Midbrain (tissue), 1 donor: Measurements from ENCODE around the gene CEP131.
"Not testable (repeated sequence)": the region's sequence is repeated elsewhere in the genome, so short reads cannot be mapped to it uniquely, and the experiment has no call there.

Experiments
- DNase-seq: peaks from one replicate; lab custom pipeline; 2025; lab: John Stamatoyannopoulos, UW

The CEP131 gene

DNA sequence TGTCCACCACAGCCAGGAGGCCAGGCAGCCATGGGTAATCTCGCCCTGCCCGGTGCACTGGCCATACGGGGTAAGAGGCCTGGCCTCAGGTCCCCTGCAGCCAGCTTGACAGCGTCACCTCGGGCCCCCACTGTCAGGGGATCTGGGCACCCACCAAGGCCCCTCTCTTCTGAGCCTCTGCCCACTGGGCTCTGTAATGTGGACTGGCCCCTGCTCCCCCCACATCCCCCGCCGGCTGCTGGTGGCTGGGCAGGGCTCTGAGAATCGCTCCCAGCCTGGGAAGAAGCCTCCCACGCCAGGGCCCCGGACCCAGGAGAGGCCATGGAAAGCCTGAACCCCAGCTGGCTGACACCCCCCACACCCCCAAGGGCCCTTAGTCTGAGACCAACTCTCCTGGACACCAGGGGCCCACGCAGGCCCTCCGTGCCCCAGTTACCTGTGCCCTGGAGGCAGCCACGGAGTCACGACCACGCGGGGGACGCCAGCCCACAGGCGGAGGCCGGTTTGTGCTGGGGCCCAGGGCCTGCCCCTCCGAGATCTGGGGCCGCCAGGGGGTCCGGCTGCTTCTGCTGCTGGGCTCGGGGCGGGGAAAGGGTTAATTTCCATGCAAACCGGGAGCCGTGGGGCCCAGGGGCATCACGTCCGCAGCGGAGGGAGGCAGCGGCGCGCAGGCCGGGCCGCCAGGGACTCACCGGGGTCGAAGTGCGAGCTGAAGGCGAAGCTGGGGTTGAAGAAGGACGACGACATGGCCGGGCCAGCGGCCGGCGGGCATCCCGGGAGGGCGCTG lies 57.3 kb downstream of the CEP131 start, which contains the start of gene PVALEF:
PVALEF (plus strand) TSS at position 262 of the 787 bp plus-strand sequence. CDS start 15,720 bp downstream, outside the sequence.
- DNase-seq, result peak; percentile 54

DNA sequence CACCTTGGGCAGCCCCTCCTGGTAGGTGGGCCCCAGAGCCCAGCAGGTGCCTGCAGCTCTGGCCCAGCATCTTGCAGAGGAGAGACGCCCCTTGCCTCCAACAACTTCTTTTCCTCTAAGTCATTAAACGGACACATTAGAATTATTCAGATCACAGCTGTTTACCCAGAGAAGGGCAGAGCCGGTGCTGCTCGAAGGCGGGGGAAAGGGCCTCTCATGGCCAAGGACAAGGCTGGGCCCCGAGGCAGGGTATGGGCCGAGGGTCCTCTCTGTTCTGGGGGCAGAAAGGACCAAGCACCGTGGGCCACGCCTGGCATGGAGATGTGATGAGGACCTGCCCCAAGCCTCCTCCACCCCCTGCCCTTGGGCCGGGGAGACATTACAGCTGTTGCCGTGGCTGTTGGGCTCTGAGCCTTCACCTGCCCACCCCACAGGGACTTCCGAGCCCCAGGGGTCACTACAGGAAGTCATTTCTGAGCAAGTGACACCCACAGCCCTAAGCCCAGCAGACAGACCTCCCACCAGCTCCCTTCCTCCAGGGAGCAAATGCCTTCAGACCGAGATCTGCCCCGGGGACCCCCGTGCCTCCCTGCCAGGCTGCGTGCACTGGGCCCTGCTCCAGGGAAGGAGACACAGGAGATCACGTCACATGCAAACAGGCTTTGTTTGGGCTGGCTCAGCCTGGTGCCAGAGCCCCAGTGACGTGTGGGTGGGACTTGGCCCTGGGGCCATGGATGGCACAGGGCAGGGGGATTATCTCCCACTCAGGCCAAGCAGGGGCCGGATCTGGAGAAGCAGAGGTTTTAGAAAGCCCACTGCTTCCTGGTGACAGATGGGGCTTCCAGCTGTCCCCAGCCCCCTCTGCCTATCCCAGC lies 58.2 kb downstream of the CEP131 start:
- DNase-seq, result peak; percentile 59

DNA sequence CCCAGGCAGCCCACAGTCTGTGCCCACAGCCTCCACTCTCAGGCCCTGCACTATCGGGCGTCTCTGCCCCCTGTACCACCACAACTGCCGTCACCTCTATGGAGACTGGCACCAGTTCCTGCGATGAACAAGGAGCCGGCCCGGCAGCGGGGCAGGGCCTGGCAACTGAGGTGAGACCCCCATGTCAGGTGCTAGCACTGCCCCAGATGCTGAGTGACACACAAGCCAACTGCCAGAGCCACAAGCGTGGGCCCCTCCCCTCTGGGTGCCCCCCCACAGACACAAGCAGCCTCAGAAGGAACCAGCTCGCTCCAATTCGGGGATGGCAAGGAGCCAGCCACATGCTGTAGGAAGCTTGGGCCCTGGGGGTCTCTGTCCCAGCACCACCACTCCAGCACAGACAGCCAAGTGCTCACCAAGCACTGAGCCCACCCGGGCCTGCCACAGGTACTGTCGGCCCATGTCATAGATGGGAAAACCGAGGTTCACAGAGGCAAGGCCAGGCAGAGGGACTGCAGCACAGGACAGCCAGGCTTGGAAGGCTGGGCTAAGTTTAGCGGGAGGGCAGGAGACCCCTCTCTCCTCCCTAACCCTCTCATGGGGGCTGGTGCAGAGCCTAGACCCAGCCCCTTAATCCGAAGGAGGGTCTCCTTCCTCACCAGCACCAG lies 58.9 kb downstream of the CEP131 start:
- no peak for DNase-seq

DNA sequence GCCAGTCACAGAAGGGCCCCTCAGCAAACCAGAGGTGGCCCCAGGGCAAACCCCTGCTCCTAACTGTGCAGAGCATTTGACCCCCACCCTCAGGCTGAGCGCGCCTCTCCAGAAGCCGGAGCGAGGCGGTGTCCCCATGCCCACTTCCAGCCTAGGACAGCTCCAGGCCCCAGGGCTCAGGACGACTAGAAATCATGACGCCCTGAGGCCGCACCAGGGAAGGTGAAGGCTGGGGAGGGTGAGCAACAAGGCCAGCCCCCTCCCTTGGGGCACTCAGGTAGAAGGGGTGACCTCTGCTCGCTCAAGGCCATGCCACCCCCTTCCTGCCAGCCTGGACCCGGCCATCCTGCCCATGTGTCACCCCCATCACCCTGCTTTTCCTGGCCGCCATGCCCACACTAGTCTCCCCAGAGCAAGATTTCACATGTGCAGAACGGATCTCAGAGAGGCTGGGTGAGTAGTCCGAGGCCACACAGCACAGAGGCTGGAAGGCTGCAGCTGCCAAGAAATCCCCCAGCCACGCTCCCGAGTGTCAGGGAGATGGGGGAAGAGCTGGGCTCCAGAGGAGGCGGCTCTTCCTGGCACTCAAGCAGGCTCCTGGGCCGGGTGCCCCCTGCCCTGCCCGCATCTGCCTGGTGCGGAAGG lies 59.6 kb downstream of the CEP131 start:
- DNase-seq, result no peak

DNA sequence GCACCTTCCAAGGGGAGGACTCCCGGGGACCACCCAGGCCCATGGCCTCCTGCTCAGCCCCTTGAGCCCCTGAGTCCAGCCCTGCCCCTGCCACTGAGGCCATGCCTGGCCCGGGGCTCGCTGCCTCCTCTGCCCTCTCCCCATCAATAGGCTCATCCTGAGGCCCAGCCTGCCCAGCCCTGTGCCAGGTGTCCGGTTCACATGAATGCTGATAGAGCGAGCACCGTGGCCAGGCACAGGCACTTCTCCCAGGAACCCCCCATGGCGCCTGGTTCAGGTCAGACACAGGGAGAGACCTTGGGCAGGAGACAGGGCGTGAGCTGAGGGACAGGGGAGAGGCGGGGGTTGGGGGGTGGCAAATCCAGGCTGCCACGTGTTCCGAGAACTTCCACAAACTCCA lies 60.3 kb downstream of the CEP131 start:
- no peak for DNase-seq

DNA sequence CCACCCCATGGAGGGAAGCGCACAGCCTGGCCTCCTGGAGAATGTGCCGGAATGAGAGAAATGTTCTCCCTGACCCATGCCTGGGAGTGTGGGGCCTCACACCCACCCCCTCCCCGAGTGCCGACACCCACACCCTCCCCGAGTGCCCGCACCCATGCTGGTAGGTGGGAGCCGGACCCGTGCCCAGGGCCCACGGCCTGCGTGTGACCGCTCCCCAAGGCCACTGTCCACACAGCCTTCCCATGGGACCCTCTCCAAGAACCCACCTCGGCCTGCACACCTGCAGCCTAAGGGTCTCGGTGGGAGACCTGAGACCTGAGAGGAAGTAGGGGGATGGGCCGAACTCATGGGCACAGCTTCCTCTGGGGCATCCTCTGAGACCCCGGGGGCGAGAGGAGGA lies 60.8 kb downstream of the CEP131 start:
- no peak for DNase-seq

DNA sequence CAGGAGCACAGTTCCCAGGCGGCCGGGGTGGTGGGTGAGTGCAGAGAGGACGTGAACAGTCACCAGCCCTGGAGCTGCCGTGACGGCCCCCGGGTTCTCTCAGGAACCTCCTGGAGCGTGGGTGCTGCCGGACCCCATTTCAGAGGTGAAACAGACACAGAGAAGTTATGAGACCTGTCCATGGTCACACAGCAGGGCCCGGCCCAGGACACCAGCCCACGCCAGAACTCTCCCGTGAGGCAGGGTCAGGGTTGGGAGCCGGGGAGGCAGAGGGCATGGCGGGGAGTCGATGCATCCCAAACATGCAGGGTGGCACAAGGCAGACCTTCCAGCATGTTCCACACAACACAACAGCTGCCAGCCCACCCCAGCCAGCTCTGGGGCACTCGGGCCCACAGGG lies 61.2 kb downstream of the CEP131 start:
- no peak for DNase-seq

DNA sequence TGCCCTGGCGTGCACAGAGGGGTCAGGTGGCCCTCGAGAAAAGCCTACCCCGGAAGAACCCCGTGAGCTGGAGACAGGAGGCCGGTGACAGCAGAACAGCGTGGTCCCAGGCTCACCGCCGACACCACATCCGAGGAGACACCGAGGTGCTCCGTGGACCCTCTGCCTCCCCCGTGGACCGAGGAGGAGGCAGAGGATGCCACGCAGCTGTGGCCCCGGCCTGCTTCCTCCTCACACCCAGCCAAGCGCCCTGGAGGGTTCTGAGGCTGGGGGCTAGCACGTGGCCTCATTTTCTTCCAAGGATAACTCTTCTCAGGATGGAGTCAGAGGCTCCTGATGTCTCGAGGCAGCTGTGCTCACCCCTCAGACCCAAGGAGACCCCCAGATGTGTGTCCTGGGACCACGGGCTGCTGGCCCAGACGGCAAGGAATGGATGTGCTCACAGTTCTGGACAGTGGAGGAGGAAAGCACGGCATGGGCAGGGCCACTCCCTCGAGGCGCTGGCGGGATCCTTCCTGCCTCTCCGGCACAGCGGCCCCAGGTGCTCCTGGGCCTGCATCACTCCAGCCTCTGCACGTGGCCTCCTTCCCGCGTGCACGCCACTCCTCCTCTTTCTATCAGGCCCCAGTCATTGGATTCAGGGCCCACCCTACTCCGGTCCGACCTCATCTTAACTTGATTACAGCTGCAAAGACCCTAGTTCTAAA lies 61.9 kb downstream of the CEP131 start:
- no peak for DNase-seq

DNA sequence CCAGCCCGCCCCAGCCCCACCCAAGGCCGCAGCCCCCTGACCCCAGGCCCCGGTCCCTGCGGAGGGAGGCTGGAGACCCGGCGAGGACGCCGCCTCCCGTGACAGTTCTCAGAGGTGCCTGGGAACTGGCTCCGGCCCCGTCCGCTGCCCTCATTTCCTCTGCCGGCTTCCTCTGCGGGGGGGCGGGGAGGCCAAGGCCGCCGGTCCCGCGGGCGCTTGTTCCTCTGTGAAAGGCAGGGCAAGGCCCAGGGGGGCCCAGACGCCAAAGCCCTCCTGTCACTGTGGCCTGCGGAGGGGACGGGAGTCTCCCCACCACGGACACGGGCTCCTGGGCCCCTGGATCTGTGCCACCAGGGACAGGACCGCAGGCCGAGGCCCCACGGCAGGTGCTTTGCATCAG lies 62.5 kb downstream of the CEP131 start:
- peak; percentile 27 for DNase-seq

DNA sequence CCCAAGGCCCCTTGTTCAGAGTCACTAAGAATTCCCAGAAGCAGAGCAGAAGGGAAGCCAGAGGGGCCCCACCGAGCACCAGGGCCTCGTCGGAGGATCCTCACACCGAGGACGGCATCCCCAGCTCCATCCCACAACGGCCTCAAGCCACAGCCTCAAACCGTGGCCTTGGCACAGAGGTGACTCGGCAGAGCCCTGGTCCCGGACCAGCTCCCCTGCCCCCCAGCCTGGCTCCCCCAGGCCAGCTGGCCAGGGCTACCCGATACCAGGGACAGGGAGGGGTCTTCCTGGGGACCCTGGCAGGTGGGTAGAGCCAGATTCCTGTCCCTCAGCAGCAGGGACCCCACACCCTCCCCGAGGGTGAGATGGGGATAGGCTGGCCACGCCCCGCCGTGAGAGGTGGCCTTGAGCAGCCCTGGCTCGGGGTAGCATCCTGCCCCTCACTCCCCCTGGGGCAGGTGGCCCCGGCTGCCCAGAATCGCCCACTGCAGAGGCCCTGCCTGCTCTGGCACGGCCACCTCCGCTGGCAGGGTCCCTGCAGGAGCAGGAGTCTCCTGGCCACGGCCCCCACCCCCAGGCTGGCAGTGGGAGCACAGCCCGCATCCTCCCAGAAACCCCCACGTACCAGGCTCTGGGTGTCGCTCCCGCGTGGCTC lies 63.0 kb downstream of the CEP131 start:
- DNase-seq, result no peak

DNA sequence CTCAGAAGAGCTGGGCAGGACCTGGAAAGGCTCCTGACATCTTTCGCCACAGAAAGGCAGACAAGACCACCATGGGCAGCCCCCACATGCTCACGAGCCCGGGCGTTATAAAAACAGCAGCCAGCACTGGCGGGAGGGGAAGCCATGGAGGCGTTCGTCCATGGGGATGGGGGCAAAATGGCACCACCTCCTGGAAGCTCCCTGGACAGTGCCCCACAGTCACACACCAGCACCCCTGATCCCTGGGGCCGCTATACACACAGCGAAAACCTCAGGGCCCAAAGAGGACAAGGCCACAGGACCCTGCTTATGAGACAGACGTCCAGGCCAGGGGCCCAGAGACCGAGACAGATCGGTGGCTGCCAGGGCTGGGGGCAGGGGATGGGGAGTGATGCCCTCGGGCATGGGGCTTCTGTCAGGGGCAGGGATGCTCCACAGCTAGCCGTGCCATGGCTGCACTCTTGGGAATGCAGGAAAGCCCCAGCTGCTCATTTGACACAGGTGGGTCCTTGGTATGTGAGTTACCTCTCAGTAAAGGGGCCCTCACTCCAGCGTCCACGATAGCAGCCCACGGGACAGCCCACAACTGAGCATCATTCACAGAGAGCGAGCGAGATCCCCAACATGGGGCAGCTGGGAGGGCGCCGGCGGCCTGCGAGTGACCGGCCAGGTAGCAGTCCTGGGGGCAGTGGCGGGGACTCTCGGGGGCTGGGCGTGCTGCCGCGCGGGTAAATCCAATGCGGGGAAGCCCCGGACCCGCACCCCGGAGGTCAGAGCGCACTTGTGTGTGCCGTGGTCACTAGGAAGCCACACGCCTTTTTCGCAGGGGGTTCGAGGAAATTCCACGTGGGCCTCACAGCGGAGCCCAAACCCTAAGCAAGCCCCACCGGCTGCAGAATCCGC lies 63.8 kb downstream of the CEP131 start:
- no peak for DNase-seq

DNA sequence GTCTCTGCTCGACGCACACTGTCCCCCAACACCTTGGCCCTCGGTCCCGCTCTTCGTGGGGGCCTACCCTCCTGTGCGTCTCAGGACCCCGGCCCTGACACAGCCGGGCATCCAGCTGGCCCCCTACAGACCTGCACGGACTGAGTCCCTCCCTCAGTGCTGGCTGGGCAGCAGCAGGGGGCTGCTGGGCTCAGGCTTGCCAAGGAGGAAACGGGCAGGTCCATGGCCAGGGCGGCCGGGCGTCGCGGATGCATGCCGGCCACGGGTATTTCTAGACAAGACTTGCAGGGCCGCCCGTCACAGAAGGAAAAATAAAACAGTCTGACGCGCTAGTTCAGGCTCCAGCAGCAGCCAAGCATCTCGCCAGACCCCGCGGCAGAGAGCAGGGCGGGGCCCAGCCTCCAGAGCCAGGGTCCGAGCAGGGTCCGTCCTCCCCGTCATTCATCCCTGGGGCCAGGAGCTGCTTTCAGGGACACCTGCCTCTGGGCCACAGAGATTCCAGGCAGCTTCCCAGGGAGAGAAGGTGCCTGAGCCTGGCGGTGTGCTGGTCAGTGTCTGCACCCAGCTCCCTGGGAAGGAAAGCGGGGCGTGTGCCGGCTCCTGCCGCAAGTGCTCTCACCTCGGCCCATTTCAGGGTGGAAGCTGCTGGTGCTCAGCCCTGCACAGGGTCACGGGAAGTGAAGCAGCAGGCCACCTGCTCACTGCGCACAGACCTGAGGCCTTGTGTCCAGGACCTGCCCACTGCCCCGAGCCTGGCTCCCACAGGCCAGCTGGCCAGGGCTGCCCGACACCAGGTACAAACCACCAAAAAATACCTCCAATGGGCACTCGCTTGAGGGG lies 64.7 kb downstream of the CEP131 start:
- no peak for DNase-seq

DNA sequence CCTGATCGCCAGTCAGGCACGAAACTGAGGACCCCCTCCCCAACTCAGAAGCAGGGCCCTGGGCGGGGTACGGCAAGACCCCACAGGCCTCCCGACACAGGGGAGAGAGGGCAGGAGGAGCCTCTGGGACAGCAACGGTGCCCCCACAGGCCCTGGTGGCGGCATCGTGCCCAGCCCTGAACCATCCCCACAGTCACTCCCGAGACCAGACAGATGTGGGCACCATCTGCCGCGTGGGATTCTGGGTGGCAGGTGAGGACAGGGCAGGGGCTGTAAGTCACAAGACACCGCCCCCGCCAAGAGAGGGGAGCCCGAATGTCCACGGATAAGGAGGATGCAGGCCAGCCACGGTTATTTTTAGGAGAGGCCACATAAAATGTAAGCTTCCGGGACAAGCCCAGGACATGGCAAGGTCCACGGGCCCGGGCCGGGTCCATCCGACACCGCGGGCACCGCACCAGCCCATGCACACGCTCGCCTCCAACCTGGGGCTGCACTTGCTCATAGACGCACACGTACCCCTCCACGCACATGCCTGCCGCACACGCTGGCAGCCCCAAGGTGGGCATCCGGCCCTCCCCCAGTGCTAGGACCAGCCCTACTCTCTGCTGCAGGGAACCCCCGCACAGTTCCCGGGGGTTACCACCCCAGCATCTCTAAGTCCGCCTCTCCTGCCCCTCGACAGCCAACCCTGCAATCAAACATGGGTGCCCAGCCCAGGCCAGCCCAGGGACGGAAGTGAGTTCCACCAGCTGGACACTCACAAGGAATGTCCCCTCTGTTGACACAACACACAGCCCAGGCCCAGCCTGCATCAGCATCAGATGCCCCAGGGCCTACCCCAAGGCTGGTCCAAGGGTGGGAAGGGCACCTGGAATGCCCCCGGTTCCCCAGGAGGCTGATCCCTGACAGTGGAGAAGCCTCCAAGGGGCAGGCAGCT lies 65.6 kb downstream of the CEP131 start:
- DNase-seq, result no peak

DNA sequence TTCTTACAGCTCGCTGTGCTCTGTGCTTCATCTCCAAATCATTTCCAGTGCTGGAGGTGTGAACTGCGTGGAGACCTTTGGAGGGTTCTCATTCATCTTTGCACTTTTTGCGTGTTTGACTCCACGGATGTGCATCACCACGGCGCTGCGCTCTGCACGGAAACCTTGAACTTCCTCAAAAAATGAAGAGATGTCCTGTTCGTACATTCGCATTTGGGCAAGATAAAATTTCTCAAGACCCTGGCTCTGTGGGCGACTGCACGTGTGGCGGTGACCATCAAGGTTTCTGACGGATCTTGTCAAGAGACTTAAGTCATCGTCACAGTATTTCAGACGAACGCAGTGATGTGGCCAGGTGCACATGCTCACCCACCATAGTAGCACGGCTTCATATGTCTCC lies 67.8 kb downstream of the CEP131 start:
- DNase-seq, result no peak

DNA sequence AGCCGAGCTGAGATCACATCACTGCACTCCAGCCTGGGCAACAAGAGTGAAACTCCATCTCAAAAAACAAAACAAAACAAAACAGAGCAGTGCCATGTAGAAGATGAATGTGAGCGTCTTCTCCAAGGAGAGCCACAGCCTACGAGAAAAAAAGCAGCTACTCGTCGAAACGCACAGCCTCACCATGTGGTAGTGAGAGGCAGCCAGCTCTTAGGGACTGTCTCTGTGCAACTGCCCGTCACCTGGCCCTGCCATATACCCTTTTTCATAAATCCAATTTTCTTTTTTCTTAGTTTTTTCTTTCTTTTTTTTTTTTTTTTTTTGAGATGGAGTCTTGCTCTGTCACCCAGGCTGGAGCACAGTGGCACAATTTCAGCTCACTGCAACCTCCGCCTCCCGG lies 68.7 kb downstream of the CEP131 start:
- DNase-seq, result not testable (repeated sequence)

DNA sequence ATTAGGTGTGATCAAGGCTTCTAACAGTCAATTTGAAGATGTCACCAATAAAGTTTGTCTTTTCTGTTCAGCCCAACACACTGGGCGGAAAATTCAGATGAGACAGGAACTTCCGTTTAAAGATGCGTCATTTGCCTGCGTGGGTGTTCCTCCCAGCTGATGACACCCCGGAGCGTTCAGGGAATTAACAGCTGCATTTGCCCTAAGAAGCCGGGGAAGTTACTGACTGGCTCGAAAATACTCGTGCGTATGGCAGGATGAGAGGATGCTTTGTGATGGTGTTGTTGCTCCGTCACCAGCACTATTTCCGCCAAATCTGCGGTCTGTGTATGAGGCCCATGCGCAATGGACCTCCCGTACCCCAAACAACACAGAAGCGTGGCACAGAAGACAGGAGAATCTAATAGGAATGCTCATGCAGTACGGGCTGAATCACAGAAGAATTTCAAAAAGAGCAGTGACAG lies 69.4 kb downstream of the CEP131 start:
- DNase-seq, result peak; percentile 84

DNA sequence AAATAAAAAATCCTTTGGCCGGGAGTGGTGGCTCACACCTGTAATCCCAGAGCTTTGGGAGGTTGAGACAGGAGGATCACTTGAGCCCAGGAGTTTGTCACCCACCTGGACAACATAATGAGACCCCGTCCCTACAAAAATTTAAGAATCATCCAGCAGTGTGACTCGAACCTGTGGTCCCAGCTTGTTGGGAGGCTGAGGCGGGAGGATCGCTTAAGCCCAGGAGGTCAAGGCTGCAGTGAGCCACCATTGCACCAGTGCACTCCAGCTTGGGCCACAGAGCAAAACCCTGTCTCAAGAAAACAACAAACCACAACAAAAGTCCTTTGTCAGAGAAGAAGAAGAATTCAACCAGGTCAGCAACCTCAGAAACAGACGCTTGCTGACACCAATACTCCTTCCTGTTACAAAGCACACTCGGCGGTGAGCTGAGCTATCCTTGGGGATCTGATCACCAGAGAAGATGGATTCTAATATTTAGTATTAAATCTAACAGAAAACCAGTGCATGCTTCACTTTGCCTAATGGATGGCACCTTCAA lies 70.4 kb downstream of the CEP131 start:
- DNase-seq, result no peak
